DMS53 treated with DMSO at 0.1 percent for 48 hours (cell line): ENCODE data around the gene RRH.
"Not testable (repeated sequence)": the region's sequence is repeated elsewhere in the genome, so short reads cannot be mapped to it uniquely, and the experiment has no call there.

ENCODE experiments used
- DNase-seq: peaks from one replicate; lab custom pipeline; 2025; ENCODE audit not compliant: unreplicated experiment; lab: John Stamatoyannopoulos, UW

The RRH gene, protein sequence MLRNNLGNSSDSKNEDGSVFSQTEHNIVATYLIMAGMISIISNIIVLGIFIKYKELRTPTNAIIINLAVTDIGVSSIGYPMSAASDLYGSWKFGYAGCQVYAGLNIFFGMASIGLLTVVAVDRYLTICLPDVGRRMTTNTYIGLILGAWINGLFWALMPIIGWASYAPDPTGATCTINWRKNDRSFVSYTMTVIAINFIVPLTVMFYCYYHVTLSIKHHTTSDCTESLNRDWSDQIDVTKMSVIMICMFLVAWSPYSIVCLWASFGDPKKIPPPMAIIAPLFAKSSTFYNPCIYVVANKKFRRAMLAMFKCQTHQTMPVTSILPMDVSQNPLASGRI

DNA sequence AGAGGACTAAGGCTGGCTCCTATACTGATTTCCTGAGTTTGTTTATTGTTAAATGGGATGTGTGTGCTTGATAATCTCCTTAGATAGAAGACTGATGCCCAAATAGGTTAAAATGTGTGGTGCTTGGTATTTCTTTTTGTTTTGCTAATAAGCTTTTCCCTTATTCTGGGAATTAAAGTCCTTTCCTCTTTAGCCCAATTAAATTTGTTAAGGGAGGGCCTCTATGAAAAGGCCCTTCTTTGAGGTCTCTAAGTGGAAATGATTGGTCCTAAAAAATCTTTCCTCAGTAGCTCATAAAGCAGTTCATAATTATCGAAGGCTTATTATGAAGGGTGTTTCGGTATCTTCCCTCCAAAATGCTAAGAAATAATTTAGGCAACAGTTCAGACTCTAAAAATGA, at the start of gene RRH:
Gene RRH, plus strand, starts transcription at position 301 of the 400 bp plus-strand sequence. Its CDS starts 56 bp downstream, at position 357.
- no peak for DNase-seq

DNA sequence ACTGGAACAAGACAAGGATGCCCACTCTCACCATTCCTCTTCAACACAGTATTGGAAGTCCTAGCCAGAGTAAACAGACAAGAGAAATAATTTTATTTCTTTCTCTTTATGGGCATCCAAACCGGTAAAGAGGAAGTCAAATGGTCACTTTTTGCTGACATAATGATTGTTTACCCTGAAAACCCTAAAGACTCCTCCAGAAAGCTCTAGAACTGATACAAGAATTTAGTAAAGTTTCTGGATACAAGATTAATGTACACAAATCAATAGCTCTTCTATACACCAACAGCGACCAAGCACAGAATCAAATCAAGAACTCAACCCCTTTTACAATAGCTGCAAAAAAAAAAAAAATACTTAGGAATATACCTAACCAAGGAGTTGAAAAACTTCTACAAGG, 45.7 kb upstream of the RRH start:
- not testable (repeated sequence) for DNase-seq

DNA sequence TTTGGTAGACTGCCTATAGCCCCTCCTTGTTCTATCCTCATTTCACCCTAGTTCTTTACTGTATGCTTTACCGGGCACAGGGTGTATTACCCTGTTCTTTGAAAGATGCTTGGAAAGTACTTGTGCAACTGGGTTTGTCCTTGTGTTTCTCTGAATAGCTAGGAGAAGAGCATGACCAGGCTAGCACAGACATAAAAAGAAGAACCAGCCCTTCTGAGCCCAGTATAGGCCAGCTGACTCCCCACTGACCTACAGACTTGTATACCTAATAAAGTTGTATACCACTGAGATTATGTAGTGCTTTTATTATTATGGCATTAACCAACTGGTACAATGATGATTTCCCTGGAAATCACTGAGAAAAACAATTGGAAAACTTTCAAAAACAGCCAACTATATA, 40.9 kb upstream of the RRH start:
- no peak for DNase-seq

DNA sequence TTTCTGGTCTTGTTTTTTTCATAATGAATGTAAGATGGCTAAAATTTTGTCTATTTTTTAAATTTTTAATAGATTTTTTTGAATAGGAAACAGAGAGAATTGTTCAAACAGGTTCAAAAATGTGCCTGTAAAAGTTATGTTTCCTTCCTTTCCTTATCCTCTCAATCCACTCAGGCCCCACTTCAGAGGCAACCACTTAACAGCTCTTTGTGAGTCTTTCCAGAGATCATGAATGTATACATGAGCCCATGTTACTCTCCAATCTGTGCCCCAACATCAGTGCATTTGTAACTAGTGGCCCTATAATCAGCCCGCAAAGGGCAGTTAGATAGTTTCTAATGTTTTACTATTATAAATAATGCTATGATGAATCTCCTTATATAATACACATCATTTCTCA, 40.0 kb upstream of the RRH start:
- DNase-seq = no peak

DNA sequence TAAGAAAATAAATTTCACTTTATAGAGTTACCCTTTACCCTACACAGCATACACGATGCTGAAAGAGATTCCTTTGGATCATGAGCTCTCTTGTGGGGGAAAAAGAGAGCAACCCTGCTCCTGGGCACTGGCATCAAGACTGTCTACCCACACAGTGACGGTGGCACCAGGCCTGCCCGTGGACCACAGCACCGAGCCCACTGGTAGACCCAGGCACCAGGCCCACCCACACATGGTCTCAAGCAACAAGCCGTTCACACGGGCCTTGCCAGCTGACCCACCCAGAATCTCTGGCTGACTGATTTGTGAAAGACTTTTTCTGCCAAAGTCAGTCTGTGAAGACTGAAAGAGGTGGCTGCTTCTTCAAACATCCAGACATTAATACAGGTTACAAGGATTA, 32.7 kb upstream of the RRH start:
- DNase-seq = no peak

DNA sequence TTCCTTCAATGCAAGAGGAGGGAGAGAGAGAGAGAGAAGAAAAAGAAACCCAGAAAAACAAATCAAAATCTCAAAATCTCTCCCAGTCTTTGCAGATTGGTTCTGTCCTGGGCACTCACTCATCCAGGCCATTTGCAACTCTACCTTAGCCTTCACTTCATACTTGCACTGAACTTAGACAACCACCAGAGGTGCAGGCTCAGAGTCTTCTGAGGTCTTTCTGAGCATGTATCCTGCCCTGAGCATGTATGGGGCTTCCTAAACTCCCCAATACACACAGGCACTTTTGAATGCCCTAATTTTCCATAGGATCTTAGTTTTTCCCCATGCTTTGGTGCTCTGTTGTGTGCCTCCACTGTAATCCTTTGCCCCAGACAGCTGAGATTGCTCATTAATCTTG, 28.9 kb upstream of the RRH start:
- DNase-seq = no peak

DNA sequence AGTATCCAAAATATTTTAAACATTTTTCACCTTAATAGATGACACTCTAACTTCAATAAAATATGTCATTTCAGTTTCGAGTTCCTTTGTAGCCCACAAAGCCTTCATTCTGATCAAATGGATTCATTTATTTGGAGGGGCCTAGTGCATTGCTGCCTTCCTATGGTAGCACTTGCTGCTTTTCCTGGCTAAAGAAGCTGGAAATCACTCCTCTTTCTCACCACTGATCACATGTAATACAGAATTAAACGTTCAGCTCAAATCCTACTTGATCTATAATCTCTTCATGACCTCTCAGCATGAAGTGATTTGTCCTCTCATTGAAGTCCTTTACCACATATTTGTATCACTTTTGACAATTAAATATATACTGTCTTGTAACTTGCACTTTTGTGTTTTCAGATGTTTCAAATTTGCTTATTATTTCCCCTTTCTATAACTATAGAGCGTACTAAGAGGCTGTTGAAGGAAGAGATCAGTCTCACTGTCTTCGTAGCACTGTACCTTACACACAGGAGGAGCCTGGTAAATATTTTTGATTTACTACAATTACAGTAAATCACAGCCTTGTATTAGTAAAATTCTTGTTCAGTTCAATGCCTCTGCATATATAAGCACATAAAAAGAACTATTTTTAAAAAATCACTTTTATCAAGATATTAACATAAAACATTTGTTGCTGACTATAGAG, 26.5 kb upstream of the RRH start:
- DNase-seq = no peak

DNA sequence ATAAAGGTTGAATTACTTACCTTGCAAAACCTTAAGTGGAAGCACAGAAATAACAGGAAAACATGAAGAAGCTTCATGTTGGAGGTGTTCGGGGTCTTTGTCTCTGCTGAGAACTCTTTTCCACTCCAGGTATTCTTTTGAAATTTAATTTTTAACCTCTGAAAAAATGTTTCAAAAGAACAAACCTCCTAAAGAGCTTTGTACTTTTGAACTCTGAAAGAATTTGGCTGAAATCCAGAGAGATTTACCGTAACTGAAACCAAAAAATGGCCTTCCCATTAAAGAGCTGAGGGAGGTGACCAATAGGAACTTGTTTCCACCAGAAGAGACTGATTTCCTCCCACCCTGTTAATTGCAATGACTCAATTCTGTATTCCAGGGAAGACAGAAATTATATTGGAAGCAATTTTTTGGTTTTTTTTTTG, 25.9 kb upstream of the RRH start, which contains the start of gene CFI:
Gene CFI, minus strand, starts transcription at position 105 of the 425 bp plus-strand sequence. Its CDS starts 28 bp downstream, at position 77.
- DNase-seq = no peak

DNA sequence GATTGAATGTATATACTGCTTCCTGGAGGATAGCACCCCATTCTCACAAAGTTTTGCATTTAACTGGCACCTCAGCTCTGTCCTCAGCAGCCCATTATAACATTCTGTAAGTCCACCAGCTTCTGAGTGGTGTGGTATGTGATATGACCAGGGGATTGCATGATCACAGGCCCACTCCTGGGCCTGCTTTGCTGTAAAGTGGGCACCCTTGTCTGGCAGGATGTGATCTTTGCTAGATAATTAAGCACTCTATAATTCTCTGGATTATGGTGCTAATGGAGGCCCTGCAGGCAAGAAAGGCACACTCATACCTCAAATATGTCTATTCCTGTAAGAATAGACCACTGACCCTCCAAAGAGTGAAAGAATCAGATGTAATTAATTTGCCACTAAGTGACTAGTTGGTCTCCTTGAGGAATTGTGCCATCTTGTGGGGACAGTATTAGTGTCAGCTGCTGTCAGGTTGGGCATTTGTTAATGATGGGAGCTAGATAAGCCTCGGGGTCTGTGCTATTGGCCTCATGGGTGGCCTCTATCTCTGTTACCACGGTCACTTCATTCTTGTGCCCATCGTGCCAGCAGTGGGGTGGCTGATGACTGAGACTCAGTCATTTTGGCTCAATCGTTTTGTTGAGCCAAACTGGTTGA, 23.7 kb upstream of the RRH start:
- DNase-seq = peak; percentile 43

DNA sequence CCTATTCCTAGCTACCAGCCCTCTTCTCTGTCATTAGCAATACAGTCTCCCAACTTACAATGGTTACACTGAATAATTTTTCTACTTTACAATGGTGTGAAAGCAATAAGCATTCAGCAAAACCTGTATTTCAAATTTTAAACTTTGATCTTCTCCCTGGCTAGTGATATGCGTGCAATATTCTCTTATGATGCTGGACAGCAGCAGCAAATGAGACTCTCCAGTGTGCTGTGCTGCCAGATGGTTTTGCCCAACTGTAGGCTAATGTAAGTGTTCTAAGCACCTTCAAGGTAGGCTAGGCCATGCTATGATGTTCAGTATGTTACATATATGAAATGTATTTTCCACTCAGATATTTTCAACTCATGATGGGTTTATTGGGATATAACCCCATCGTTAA, 18.1 kb upstream of the RRH start:
- DNase-seq = no peak

DNA sequence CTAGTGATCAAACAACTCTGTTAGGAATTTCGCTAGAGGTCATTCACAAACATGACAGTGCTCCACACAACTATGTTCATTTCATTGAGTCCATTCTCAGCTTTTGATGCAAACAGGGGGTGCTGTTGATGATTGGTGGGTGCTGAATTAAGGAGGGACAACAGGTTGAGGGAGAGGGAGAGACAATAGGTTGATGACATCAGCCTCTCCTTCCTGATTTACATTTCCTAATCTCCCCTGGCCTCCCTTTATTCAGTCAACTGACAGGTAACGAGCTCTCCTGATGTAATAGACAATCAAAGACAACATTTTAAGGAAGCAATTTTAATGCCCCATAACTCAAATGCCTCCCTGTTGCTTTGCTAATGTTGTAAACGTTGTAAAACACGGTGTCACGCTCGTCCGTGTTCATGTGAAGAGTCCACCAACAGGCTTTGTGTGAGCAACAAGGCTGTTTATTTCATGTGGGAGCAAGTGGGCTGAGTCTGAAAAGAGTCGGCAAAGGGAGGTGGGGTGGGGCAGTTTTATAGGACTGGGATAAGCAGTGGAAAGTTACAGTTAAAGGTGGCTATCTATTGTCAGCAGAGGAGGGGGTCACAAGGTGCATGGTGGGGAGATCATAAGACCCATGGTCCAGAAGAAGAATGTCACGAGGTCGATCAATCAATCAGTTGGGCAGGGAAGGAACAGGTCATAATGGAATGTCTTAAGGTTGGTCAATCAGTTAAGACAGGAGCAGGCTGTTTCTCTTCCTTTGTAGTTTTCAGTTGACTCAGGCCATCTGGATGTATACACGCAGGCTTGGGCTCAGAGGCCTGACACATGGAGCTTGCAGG, 17.0 kb upstream of the RRH start:
- DNase-seq = no peak

DNA sequence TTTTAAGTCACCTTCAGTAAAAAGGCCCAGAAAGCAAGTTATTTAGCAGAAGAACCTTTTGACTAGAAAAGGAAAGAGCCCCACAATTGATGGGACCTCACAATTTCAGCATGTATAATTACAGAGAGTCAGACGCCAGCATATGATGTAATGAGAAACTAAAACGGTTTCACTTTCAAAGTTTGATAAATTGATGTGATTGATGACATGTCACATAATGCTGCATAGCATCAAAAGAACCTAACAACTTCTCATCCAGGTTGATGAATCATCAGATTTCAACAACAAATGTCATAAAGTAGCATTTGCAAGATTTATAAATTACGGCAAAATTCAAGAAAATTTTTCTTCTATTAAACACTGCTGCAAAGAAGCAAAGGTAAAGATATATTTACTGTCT, 16.1 kb upstream of the RRH start:
- no peak for DNase-seq

DNA sequence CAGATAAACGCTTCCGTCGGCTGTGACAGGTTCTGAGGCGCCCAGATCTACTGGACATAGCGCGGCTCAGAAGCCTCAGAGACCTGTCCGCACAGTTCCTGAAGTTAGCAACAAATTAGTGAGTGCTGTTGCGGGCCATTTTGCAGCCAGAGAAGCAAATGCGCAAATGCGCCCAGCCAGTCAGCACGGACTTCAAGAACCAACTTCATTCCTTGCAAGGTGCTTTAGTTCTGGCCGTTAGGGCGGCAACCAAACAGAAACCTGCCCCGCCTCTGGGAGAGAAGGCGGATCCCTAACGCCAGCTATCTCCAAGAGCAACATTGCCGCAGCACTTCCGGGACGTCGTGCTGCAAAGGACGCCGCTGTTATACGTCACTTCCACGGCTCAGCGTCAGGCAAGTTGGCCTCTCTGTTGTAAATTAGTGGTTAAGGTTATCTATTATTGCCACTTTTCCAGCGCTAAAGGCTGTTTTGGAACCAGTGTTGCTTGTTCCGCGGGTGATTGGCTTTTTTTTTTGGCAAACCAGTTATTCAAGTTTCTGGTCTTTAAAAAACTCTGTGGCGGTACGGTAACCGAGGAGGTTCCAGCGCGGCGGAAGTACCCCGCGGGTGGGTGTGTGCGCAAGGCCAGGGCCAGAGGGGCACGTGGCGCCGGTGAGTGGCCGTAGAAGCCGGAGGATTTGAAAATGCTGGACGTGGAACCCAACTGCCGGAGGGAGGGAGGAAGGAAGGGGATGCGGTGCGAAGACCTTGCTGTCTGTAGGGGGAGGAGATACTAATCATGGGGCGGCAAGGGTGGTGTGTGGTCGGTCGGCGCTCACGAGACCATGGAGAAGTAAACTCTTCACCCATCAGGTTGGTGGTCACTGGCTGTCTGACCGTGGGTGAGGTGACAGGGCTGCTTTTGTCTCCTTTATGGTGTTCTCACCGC, 12.4 kb upstream of the RRH start, which contains the start of gene GAR1:
Gene GAR1, plus strand, starts transcription at position 612 of the 931 bp plus-strand sequence. CDS start 403 bp downstream, outside the sequence.
- peak; percentile 80 for DNase-seq

DNA sequence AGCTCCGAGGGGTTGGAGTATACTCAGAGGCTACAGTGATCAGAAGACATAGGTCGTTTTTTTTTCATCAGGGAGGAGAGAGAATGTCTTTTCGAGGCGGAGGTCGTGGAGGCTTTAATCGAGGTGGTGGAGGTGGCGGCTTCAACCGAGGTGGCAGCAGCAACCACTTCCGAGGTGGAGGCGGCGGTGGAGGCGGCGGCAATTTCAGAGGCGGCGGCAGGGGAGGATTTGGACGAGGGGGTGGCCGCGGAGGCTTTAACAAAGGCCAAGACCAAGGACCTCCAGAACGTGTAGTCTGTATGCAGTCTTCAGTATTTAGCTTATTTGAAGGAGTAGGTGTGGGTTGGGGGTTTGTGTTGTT, 11.7 kb upstream of the RRH start:
- DNase-seq = no peak

DNA sequence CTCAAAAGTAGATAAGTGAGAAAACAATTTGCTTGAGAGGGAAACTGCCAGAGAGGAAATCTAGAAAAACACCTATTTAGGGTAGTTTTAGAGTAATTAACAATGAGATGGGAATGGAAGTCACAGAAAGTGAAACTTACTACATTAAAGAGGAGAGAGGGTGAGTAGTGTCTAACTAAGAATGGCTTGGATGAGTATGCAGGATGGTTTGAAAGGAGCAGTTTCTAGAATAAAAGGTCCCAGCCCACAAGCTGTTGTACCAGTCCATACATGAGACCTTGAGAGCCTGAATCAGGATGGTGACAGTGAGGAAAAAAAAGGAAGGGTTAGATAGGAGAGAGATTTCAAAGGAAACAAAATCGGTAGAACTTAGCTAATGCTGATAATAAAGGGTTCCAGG, 10.9 kb upstream of the RRH start:
- DNase-seq = no peak

DNA sequence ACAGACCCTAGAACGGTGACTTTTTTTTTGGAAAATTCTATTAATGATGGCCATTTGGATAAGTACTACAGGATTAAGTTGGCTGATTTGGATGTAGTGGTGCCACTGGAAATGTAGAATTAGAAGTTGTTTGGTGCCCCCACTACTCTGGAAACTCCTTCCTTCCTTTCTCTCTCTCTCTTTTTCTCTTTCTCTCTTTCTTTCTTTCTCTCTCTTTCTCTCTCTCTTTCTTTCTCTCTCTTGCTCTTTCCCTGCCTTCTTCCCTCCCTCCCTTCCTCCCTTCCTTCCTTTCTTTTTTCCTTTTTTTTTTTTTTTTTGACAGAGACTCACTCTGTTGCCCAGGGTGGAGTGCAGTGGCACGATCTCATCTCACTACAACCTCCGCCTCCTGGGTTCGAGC, 9.5 kb upstream of the RRH start:
- DNase-seq = no peak

DNA sequence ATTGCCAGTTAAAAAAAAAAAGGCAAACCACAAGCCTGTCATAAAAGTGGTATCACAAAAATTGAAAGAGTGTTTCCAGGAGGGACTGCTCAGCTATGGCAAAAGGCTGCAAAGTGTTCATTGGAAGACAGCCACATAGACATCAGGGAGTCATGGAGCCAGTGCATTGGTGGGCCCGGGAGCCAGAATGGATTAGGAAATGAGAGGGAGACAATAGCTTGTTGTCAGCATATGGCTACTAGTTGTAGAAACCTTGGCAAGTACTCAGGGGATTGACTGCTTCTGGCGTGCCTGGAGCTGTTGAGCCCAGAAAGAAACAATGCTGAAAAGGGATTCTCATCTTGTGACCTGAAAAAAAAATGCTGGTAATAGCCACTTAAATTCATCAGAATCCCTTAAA, 7.2 kb upstream of the RRH start:
- DNase-seq = no peak

DNA sequence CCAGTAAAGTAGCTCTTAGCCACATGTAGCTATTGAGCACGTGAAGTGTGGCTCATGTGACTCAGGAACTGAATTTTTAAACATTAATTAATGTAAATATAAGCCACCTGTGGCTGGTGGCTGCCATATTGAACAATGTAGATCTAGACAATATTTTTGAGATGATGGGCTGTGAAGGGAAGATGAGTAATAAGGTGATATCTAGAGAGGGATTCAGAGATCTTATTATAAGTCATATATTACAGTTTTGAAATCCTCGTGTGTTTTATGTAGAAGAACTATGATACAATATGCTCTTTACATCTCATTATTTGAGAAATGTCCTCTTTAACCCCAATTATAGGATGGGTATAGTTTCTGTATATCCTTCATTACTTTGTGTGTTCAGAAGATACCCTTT, 6.6 kb upstream of the RRH start:
- no peak for DNase-seq

DNA sequence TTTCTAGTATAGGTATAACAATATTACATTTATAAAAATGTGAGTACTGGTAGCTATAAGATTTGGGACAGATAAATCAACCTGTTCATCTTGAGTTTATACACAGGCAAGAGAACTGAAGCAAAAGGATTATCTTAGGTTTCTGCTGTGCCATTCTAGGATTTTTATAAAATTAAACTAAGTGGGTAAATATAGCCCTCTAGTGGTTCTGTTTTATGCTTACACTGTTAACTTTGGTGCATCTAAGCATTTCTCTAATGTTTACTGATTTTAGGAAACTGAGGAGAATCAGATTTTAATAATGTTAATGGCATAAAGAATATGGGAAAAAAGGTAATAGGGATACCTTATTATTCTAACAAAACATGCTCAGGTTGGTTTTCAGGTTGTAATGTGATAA, 1.1 kb upstream of the RRH start:
- no peak for DNase-seq

DNA sequence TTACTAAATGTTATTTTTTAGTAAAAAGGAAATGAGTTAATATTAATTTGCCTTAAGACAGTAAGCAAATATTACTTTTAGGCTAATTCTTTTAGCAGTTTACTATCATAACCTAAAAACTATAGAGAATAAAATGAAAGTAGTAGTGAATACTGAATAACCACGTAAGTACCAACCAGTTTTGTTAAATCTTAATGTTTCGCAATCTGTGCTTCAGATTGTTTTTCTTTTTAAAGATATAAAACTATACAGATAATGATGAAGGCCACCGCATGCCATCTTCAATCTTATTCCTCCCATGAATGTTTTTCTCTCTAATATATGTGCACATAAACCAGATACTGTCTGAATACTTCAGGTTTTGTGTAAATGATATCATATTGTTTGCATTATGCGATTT, 6.0 kb downstream of the RRH start:
- no peak for DNase-seq
